NCI-H187 treated with DMSO at 0.1 percent for 48 hours (cell line): ENCODE results near the gene RAB7B.

Experiments
- DNase-seq: peaks from one replicate; lab custom pipeline; 2025; lab: John Stamatoyannopoulos, UW

Gene RAB7B

GRCh38 chr1:205948886-205949285 is 54.3 kb downstream of the RAB7B start:
- no peak for DNase-seq

- no peak for DNase-seq
Measured at GRCh38 chr1:205948039-205948438, 55.2 kb downstream of the RAB7B start.

GRCh38 chr1:205947024-205947423 is 56.2 kb downstream of the RAB7B start:
- no peak for DNase-seq

GRCh38 chr1:205945069-205945468 is 58.1 kb downstream of the RAB7B start:
- no peak for DNase-seq

GRCh38 chr1:205944525-205944924 is 58.7 kb downstream of the RAB7B start:
- DNase-seq, result no peak

- DNase-seq, result no peak
Measured at GRCh38 chr1:205943245-205943644, 60.0 kb downstream of the RAB7B start, which contains the start of gene SLC26A9. Gene SLC26A9, minus strand, starts transcription at chr1:205943456. Its CDS starts 7,636 bp downstream, at chr1:205935820.

GRCh38 chr1:205942631-205943159 is 60.5 kb downstream of the RAB7B start:
- no peak for DNase-seq

GRCh38 chr1:205940710-205941109 is 62.5 kb downstream of the RAB7B start:
- no peak for DNase-seq

- DNase-seq, result peak; percentile 96
Measured at GRCh38 chr1:205939690-205940330, 63.4 kb downstream of the RAB7B start.

GRCh38 chr1:205938682-205939081 is 64.5 kb downstream of the RAB7B start:
- no peak for DNase-seq

- DNase-seq, result no peak
Measured at GRCh38 chr1:205936846-205937586, 66.2 kb downstream of the RAB7B start.

- DNase-seq, result no peak
Measured at GRCh38 chr1:205936311-205936710, 66.9 kb downstream of the RAB7B start.

GRCh38 chr1:205935869-205936268 is 67.3 kb downstream of the RAB7B start:
- DNase-seq, result no peak

- DNase-seq, result peak; percentile 85
Measured at GRCh38 chr1:205934788-205935187, 68.4 kb downstream of the RAB7B start.

GRCh38 chr1:205933671-205934618 is 69.2 kb downstream of the RAB7B start:
- DNase-seq, result no peak

GRCh38 chr1:205932776-205933175 is 70.4 kb downstream of the RAB7B start:
- no peak for DNase-seq

- no peak for DNase-seq
Measured at GRCh38 chr1:205930799-205931281, 72.4 kb downstream of the RAB7B start.

- no peak for DNase-seq
Measured at GRCh38 chr1:205930195-205930577, 73.0 kb downstream of the RAB7B start.

- DNase-seq, result no peak
Measured at GRCh38 chr1:205929496-205930194, 73.5 kb downstream of the RAB7B start.

- DNase-seq, result no peak
Measured at GRCh38 chr1:205928317-205928716, 74.9 kb downstream of the RAB7B start.

- DNase-seq, result no peak
Measured at GRCh38 chr1:205927676-205928075, 75.5 kb downstream of the RAB7B start.
